DLD1 (cell line): ENCODE measurements around the gene CRACR2A.

Source experiments
- in situ Hi-C: cut with HindIII; loops from 2 replicates; pipeline ENCODE4 v1.10.0; 2017; ENCODE audit warnings: low sequenced_read_pairs

The CRACR2A gene

GRCh38 chr12:3578557-3578956 is 174.4 kb downstream of the CRACR2A start:
- in situ Hi-C loops, result no loop called here

GRCh38 chr12:3576891-3577290 is 176.0 kb downstream of the CRACR2A start:
- in situ Hi-C loops, result no loop called here

- in situ Hi-C loops, result no loop called here
Measured at GRCh38 chr12:3574986-3575385, 177.9 kb downstream of the CRACR2A start.

- in situ Hi-C loops, result no loop called here
Measured at GRCh38 chr12:3572560-3572959, 180.3 kb downstream of the CRACR2A start.

GRCh38 chr12:3571724-3572123 is 181.2 kb downstream of the CRACR2A start:
- in situ Hi-C loops, result no loop called here

GRCh38 chr12:3571323-3571722 is 181.6 kb downstream of the CRACR2A start:
- in situ Hi-C loops, result no loop called here

GRCh38 chr12:3568695-3569094 is 184.2 kb downstream of the CRACR2A start:
- in situ Hi-C loops, result no loop called here

- in situ Hi-C loops, result no loop called here
Measured at GRCh38 chr12:3565985-3566384, 186.9 kb downstream of the CRACR2A start.
